ENCODE measurements around the gene IDH3G. TPM values are rescaled to one million over a fixed set of nuclear protein-coding genes. Genes with fewer than 3 reads are reported as not detected.

IDH3G gene
- total RNA-seq, 2 experiments from 2014 or later = 51.8 to 52.5 TPM

DNA sequence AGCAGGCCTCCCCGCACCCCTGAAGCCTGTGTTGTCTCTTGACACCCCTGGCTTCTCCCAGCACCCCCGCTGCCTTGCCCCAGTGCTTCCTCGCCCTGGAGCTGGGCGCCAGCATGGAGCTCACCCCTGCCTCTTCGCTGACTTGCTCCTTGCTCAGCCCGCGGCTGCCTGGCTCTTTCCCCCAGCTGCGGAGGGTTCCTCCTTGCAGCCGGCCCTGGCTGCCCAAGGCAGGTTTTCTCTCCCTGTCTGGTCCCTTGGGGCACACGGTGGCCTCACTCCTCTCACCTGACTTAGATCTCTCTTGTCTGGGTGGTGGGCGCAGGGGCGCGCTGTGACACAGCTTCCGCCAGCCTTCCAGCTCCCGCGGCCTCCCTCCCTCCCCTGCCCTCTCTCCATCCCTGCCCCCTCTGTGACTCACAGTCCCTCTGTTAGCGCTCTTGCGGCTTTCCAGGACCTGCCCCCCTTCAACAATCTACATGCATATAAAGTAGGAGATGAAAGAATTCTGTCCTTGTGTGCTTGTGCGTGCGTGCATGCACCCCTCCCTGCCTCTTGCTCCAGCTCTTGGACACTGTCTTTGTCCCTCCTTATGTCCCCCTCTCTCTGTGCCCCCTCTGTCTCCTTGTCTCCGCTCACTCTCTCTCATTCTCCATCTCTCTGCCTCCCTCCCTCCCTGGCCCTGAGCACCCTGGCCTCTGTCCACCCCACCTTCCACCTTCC lies 27.9 kb downstream of the IDH3G start:
- ChIA-PET CTCF (ENCODE audit: unreplicated experiment) (no interaction called here), POLR2A (interaction anchor here (0.9 kb wide), 1 partner anchor 145 kb away, joined by 4 read pairs; no protein-coding TSS in a partner anchor)
- H3K9me3 ChIP-seq (ENCODE audit: low read length) = no peaks in the 10 kb centered on the region
- H3K9me2 ChIP-seq (ENCODE audit: insufficient read depth, low read length) = no peaks in the 10 kb centered on the region
- H3K36me3 ChIP-seq (ENCODE audit: insufficient read depth, low read length) = no peaks in the 10 kb centered on the region
- no peaks in the 10 kb centered on the region for H3K79me2 ChIP-seq (ENCODE audit: insufficient read depth, low read depth, low read length)
- peak; percentile 56 for DNase-seq (ENCODE audit: low spot score)
- no peaks in the 10 kb centered on the region for H4K20me1 ChIP-seq (ENCODE audit: insufficient read depth, low read length)
- H3K4me1 ChIP-seq (ENCODE audit: insufficient read depth, low read length, poor library complexity, severe bottlenecking) = peaks cover 6% of the 10 kb centered on the region
- no peak overlapping the region for H3K4me2 ChIP-seq (ENCODE audit: low read length)
- BruUV-seq (replicated peaks) = no TSS peak
- no peak for TF ChIP-seq EZH2phosphoT487 (IDR thresholded peaks at IDR 0.05; ENCODE audit: borderline replicate concordance, low read depth, low read length)
- TF ChIP-seq, protein P1, sequence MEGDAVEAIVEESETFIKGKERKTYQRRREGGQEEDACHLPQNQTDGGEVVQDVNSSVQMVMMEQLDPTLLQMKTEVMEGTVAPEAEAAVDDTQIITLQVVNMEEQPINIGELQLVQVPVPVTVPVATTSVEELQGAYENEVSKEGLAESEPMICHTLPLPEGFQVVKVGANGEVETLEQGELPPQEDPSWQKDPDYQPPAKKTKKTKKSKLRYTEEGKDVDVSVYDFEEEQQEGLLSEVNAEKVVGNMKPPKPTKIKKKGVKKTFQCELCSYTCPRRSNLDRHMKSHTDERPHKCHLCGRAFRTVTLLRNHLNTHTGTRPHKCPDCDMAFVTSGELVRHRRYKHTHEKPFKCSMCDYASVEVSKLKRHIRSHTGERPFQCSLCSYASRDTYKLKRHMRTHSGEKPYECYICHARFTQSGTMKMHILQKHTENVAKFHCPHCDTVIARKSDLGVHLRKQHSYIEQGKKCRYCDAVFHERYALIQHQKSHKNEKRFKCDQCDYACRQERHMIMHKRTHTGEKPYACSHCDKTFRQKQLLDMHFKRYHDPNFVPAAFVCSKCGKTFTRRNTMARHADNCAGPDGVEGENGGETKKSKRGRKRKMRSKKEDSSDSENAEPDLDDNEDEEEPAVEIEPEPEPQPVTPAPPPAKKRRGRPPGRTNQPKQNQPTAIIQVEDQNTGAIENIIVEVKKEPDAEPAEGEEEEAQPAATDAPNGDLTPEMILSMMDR (conservative IDR thresholded peaks at IDR 0.05; ENCODE audit: low read length) = no peak
- no peak overlapping the region for H3K4me3 ChIP-seq (ENCODE audit: low read depth, low read length, poor library complexity, severe bottlenecking)
- H3K27ac ChIP-seq (ENCODE audit: low read depth, low read length, poor library complexity, severe bottlenecking) = no peak overlapping the region
- no peak overlapping the region for H2AFZ ChIP-seq (ENCODE audit: low read length)
- intact Hi-C loops (cut with micrococcal nuclease; ENCODE audit: unreplicated experiment) = loop anchor here (10.0 kb wide), 2 partner anchors 69 to 81 kb away; partner anchors contain the start of genes PDZD4 and SLC6A8

DNA sequence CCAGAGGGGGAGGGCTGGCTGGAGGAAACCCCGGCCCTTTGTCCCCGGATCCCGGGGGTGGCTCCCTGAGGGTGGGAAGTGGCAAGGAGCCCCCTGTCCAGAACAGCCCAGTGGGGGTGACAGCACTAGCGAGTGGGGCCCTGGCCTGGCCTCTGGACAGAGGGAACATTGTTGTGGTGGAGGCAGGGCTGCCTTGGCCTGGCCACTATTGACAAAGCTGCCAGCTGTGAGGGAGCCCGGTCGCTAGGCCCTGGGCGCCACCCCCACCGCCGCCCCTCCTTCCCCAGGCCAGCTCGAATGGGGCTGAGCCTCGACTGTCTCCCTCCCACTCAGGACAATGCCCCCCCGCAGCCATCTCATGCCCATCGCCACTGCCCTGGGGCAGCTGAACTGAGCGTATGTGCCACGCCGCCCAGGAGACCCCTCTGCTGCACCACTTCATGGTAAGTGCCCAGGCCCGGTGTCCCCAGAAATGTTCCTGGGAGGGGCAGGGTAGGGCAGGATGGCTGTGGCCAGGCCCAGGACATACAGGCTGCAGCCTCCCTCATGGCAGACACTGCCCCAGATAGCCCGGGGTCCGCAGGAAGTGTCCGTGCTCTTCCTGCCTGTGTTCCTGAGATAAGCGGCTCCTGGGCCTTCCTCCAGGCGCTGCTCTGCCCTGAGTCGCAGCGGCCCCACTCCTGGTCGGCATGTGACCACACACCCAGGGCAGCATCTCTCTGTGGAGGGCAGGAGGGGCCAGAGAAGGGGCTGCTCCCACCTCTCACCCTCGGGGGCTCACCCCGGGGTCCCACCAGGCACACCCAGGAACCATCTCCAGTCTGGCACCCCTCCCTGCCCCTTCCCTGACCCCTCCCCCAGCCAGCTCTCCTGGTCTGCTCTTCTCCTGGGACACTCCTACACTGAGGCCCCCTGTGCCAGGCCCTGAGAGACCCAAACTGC lies 28.8 kb downstream of the IDH3G start:
- Histone ChIP-seq H3K27ac (ENCODE audit: low read depth, low read length, poor library complexity, severe bottlenecking) (no peak overlapping the region), H4K20me1 (ENCODE audit: insufficient read depth, low read length) (no peaks in the 10 kb centered on the region), H2AFZ (ENCODE audit: low read length) (no peak overlapping the region), H3K4me1 (ENCODE audit: insufficient read depth, low read length, poor library complexity, severe bottlenecking) (peaks cover 6% of the 10 kb centered on the region), H3K9me3 (ENCODE audit: low read length) (no peaks in the 10 kb centered on the region), H3K4me2 (ENCODE audit: low read length) (no peak overlapping the region), H3K4me3 (ENCODE audit: low read depth, low read length, poor library complexity, severe bottlenecking) (no peak overlapping the region), H3K79me2 (ENCODE audit: insufficient read depth, low read depth, low read length) (no peaks in the 10 kb centered on the region), H3K9me2 (ENCODE audit: insufficient read depth, low read length) (no peaks in the 10 kb centered on the region), H3K36me3 (ENCODE audit: insufficient read depth, low read length) (no peaks in the 10 kb centered on the region)
- no peak for TF ChIP-seq EZH2phosphoT487 (IDR thresholded peaks at IDR 0.05; ENCODE audit: borderline replicate concordance, low read depth, low read length)
- TF ChIP-seq, protein P1 (conservative IDR thresholded peaks at IDR 0.05; ENCODE audit: low read length) = no peak
- intact Hi-C loops (cut with micrococcal nuclease; ENCODE audit: unreplicated experiment) = loop anchor here (10.0 kb wide), 2 partner anchors 69 to 81 kb away; partner anchors contain the start of genes PDZD4 and SLC6A8
- CTCF ChIA-PET (ENCODE audit: unreplicated experiment) = no interaction called here
- DNase-seq (ENCODE audit: low spot score) = no peak
- POLR2A ChIA-PET = interaction anchor here (0.9 kb wide), 1 partner anchor 146 kb away, joined by 4 read pairs; no protein-coding TSS in a partner anchor
- BruUV-seq (replicated peaks) = no TSS peak
